HG03045 (cell line): ENCODE measurements around the gene ZDBF2.
"Not testable (repeated sequence)": the region's sequence is repeated elsewhere in the genome, so short reads cannot be mapped to it uniquely, and the experiment has no call there.

Experiments used
- ATAC-seq: cut with Tn5 transposase; IDR thresholded peaks from one replicate; pipeline ENCODE4 v1.9.1; 2021; ENCODE audit warnings: mild to moderate bottlenecking, moderate library complexity; ENCODE audit not compliant: unreplicated experiment

The ZDBF2 gene

DNA sequence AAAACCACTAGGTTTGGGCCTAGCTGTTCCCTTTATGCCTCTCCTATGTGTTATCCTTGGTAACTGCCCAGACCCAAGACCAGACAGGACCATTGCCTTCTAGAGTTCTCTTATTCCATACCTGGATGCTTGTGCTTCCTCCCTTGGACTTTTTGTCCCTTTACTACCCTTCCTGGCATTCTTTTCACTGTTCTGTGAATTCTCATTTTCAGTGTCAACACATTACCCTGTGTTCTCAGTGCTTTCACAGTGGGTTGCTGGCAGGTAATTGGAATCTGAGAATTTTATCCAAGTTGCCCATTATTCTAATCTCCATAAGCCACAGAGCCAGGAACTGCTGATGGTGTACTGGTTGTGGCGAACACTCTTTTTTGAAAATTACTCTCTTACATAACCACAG is 41.7 kb downstream of the ZDBF2 start:
- no peak for ATAC-seq

DNA sequence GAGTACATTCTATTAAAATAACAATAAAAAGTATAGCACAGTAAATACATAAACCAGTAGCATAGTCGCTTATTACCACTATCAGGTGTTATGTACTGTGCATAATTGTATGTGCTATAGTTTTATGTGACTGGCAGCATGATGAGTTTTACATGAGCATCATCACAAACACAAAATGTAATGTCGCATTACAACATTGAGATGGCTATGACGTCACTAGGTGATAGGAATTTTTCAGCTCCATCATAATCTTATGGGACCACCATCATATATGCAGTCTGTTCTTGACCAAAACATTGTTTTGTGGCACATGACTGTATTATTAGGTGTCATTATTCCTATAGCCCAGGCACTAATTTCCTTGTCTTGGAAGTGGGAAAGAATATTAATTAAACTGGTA is 48.6 kb downstream of the ZDBF2 start:
- ATAC-seq: no peak

DNA sequence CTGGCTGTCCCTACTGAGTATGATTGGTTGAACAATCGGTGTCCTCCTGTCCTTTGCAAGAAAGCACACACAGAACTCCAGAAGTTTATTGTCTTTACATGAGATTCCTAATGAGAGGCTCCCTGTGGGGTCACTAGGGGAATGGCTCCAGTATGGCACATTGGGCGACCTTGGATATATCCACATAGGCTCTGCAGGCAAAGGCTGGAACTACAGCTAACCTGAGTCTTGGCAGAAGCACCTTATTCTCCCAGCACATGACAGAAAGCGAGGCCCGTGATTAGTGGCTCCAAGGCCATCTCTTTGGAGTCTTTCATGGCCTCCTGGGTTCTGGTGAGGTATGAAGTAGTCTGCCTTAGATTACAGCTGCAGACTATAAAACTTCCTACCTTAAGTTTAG is 49.0 kb downstream of the ZDBF2 start:
- no peak for ATAC-seq

DNA sequence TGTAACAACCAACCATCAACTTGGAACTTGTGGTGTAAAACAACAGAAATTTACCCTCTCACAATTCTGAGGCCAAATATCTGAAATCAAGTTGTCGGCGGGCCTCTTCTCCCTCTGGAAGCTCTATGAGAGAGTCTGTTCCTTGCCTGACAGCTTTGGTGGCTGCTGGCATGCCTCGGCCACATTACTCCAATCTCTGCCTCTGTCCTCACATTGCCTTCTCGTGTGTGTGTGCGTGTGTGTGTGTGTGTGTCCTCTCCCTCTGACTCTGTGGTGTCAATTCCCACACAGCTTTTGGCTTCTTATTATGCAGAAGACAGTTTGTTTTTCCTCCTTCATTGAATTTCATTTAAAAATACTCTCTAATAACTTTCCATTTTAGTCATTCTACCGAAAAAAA is 50.4 kb downstream of the ZDBF2 start:
- no peak for ATAC-seq

DNA sequence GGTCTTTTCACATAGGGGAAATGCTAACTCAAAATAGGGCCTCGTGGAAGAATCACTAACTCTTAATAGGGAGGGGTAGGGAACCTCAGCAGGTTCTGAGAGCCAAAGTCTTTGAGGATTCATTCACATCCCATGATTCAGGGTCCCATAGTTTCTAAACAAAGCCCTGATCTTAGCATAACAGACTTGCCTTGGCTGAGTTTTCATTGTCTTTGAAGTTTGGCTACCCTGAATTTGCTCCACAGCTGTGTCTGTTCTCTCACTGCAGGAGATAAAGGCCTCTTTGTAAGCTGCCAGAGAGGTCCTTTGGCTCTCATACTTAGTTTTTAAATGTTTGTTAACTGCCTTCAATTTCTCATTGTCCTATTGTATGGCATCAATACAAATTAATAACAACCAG is 54.5 kb downstream of the ZDBF2 start:
- no peak for ATAC-seq

DNA sequence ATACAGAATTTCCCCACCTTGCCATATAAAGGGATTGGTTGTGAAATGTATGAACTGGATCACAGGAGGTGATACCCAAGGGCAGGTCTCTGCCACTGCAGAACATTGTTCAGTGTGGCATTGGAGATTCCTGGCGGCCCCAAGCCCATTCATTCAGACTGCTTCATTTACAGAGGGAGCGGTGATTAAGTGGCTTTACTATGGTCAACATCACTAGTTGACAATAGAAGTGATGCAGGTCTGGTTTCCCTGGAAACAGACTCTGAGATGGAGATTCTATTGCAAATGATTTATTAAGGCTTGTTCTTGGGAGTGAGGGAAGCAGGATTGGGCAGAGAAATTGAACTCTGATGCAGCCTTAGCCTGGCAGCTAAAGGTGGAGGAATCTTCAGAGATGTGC is 62.4 kb downstream of the ZDBF2 start:
- no peak for ATAC-seq

DNA sequence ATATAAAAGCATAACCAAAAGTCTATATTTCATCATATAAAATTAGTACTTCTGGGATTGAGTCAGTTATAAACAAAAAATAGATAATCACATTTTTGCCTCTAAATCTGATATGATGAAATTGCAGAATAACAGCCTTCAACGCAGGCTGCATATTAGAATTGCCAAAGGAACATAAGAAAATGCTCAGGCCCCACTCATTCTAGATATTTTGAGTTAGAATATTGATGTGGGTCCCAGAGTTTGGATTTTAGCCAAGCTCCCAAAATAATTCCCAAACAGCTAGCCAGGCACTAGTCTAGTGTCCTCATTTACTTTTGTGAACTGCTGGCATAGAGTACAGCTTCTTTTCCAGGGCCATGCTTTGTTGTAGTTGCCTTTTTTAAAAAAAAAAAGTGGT is 63.5 kb downstream of the ZDBF2 start:
- ATAC-seq: no peak

DNA sequence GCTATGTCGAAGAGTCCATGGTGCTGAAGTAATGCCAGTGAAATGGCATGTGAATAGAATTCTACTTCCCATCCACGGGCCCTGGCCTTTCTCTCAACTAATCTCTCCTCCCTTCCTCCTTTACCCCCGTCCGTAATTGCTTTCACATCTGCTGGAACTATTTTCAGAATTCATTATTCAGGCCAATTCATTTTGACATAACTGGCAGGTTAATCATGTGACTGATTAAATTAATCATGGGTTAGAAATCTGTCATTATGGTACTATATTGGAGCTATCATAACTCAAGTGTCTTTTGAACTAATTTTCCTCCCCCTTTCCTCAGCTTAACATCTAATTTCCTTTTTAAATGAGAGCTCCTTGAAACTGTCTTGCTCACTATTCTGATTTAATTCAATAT is 66.9 kb downstream of the ZDBF2 start:
- no peak for ATAC-seq

DNA sequence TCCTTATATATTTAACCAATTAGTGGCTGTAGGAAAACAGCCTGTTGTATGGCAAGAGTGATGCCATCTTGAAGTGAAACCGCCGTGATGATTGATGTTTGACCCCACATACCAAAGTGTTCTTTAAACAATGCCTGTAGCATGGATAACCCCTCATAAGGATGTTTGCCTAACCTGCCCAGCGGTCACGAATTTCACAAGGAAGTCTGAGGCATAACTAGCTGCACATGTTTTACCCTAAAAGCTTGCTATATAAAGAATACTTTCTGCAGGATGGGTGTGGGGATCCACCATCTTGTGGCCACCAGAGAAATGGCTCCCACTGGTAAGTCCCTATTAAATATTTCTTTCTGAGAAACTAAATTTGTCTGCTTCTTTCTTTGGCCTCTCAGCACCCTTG is 68.7 kb downstream of the ZDBF2 start:
- ATAC-seq: no peak

DNA sequence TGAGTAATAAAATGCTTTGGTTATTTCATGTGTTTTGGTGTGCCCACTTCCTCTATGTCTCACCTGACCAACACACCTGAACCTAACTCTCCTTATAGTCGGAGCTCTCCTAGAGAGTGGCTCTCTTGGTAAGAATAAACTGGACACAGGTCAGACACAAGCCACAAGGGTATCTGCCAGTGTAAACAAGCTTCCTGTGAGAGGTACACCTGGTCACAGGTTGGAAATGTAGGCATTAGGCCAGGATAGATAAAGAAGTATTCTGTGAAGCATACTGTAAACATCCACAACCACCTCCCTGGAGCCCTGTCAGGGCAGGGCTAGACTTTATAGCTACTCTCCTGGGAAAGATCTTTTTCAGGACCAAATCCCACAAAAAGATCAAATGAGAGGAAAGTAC is 69.4 kb downstream of the ZDBF2 start:
- no peak for ATAC-seq

DNA sequence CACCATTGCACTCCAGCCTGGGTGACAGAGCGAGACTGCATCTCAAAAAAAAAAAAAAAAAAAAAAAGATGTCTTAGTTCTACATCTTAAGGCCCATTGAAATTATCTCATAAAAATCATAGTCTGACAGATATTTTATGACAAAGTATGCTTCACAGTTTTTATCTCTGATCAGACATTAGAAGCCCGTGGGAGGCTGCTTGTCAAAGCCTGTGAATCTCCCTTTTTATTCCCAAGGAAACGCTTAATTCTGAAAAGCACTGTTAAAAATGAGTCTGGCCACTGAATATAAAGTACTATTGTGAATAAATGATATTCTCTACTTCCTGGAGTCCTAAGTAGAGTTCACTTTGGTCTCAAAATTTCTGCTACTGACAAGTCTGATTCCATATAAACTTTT is 71.1 kb downstream of the ZDBF2 start:
- no peak for ATAC-seq

DNA sequence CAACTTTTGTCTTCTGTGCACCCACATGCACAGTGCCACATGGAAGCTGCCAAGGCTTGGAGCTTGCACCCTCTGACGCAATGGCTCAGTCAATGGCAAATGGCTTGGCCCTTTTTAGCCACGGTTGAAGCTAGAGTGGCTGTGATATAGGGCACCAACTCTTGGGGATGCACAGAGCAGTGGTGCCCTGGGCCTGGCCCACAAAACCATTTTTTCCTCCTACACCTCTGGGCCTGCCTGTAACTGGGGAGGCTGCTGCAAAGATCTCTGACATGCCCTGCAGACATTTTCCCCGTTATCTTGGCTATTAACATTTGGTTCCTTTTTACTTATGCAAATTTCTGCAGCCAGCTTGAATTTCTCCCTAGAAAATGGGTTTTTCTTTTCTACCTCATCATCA is 74.9 kb downstream of the ZDBF2 start:
- ATAC-seq: no peak

DNA sequence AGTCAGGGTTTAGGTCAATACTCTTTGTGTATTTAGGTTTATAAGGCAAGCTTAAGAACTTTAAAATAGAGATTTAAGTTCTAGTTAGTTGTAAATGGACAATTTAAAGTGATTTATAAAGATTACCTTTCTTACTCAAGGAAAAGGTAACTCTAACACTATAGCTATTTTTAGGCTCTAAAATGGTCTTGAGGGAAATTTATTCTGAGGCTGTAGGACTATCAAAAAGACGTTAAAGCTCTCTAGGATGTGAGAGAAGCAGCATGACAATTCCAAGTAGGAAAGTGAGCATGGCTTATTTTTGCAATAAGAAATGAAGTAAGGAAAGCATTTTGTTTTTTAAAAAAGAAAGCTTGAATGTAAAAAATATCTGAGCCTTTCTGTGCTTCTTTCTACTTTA is 78.1 kb downstream of the ZDBF2 start:
- ATAC-seq: no peak

DNA sequence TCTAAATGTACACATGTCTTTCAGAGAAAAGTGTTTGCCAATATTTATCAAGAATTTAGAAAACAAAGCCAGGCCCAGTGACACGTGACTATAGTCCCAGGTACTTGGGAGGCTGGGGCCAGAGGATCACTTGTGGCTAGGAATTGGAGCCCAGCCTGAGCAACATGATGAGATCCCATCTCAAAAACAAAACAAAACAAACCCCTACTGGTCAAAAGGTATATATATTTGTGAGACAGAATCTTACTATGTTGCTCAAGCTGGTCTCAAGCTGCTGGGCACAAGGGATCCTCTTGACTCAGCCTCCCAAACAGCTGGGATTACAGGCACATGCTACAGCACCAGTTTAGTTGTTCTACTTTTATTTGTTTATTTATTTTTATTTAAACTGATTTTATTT is 79.2 kb downstream of the ZDBF2 start:
- ATAC-seq: no peak

DNA sequence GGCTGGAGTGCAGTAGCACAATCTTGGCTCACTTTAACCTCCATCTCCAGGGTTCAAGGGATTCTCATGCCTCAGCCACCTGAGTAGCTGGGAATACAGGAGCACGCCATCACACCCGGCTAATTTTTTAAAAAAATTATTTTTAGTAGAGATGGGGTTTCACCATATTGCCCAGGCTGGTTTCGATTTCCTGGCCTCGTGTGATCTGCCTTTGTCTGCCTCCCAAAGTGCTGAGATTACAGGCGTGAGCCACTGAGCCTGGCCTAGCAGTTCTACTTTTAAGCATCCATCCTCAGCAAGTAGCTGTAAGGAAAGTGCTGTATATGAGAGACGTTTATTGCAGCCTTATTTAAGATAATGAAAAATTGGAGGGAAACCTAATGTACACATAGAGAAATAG is 79.7 kb downstream of the ZDBF2 start:
- no peak for ATAC-seq

DNA sequence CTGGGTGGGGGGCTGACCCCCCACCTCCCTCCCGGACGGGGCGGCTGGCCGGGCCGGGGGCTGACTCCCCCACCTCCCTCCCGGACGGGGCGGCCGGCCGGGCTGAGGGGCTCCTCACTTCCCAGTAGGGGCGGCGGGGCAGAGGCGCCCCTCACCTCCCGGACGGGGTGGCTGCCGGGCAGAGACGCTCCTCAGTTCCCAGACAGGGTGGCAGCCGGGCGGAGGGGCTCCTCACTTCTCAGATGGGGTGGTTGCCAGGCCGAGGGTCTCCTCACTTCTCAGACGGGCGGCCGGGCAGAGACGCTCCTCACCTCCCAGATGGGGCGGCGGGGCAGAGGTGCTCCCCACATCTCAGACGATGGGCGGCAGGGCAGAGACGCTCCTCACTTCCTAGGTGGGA is 82.4 kb downstream of the ZDBF2 start:
- not testable (repeated sequence) for ATAC-seq

DNA sequence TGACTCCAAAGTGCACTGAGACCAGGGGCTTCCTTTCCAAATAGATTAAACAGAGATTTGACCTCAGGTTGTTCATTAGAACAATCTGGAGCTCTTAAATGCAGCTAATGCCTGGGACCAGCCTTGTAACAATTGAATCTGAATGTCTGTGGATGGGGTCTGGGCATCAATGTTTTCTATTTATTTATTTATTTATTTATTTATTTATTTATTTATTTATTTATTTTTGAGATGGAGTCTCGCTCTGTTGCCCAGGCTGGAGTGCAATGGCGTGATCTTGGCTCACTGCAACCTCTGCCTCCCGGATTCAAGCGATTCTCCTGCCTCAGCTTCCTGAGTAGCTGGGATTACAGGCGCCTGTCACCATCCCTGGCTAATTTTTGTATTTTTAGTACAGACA is 86.4 kb downstream of the ZDBF2 start:
- ATAC-seq: not testable (repeated sequence)

DNA sequence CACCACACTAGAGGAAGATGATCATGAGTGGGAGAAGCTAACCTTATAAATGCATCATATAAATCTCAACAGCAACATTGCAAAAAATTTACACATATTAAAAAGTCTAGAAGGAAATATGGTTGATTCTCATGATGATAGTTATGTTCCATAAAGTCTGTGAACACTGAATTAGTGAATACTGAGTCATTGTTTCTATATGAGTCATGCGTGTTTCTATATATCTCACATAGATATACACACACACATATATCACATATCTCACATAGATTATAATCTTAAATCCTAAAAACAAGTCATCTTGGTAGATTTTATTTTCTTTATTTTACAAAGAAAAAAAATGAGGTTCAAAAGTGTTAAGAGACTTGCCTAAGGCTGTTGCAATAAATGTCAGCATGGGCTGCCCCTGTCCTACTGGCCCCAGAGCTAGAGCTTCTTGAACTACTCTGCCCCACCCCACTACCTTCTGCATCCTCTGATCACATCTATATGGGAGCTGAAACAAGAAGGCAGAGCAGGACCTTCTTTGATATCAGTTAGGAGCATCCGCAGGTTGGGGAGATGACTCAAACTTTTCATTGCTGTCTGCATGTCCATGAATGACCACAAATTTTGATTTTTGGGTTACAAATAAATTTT is 87.1 kb downstream of the ZDBF2 start:
- no peak for ATAC-seq
